Osteoblast (primary cell): ENCODE data around the gene GLT6D1. TPM values are rescaled to one million over a fixed set of nuclear protein-coding genes. Genes with fewer than 3 reads are reported as not detected.

Experiments
- DNase-seq: peaks from one replicate; pipeline ENCODE4 v3.0.0; 2011; ENCODE audit warnings: low spot score, mixed read lengths; ENCODE audit not compliant: insufficient read length; ENCODE audit errors: missing footprints
- H2AFZ ChIP-seq: 2 replicates; pipeline ENCODE4 v1.6.0; 2011; ENCODE audit warnings: mild to moderate bottlenecking, low read length
- H3K27ac ChIP-seq: 2 replicates; pipeline ENCODE4 v1.5.1; 2011; ENCODE audit warnings: mild to moderate bottlenecking, low read depth, low read length, moderate library complexity
- H3K27me3 ChIP-seq: 2 replicates; pipeline ENCODE4 v1.6.0; 2012; ENCODE audit warnings: mild to moderate bottlenecking, control low read depth, inconsistent platforms, low read length, moderate library complexity; ENCODE audit not compliant: insufficient read depth
- H3K36me3 ChIP-seq: 2 replicates; pipeline ENCODE4 v1.5.1; 2011; ENCODE audit warnings: mild to moderate bottlenecking, low read length, control low read depth, moderate library complexity; ENCODE audit not compliant: insufficient read depth
- H3K4me1 ChIP-seq: 2 replicates; pipeline ENCODE4 v1.5.1; 2011; ENCODE audit warnings: mild to moderate bottlenecking, low read length, control low read depth, moderate library complexity; ENCODE audit not compliant: insufficient read depth
- H3K4me2 ChIP-seq: 2 replicates; pipeline ENCODE4 v1.6.0; 2011; ENCODE audit warnings: mild to moderate bottlenecking, low read length; ENCODE audit not compliant: insufficient read depth
- H3K4me3 ChIP-seq: fragments of 200-600 bp; sonication (generic); 3 replicates; pipeline ENCODE4 v1.5.1; 2012; ENCODE audit warnings: mild to moderate bottlenecking, low read length, inconsistent platforms; ENCODE audit not compliant: insufficient read depth
- H3K79me2 ChIP-seq: 2 replicates; pipeline ENCODE4 v1.6.0; 2012; ENCODE audit warnings: mild to moderate bottlenecking, low read length, control low read depth, inconsistent platforms; ENCODE audit not compliant: insufficient read depth
- H3K9me3 ChIP-seq: 2 replicates; pipeline ENCODE4 v1.5.1; 2011; ENCODE audit warnings: low read depth, low read length, control low read depth
- H4K20me1 ChIP-seq: 2 replicates; pipeline ENCODE4 v1.6.0; 2012; ENCODE audit warnings: mild to moderate bottlenecking, low read length, control low read depth; ENCODE audit not compliant: insufficient read depth
- CTCF ChIP-seq: IDR thresholded peaks from 2 replicates; pipeline ENCODE4 v1.5.1; 2011; ENCODE audit warnings: mild to moderate bottlenecking, low read depth, low read length, moderate library complexity; ENCODE audit errors: extremely low read depth
- total RNA-seq: library from RNA; depleted of rRNA; stranded (reverse); fragments of >200 nt; gene quantifications from 2 replicates; pipeline ENCODE4 v1.2.3, GENCODE V29; 2012

Gene GLT6D1
- total RNA-seq, 1 donor: not detected

DNA sequence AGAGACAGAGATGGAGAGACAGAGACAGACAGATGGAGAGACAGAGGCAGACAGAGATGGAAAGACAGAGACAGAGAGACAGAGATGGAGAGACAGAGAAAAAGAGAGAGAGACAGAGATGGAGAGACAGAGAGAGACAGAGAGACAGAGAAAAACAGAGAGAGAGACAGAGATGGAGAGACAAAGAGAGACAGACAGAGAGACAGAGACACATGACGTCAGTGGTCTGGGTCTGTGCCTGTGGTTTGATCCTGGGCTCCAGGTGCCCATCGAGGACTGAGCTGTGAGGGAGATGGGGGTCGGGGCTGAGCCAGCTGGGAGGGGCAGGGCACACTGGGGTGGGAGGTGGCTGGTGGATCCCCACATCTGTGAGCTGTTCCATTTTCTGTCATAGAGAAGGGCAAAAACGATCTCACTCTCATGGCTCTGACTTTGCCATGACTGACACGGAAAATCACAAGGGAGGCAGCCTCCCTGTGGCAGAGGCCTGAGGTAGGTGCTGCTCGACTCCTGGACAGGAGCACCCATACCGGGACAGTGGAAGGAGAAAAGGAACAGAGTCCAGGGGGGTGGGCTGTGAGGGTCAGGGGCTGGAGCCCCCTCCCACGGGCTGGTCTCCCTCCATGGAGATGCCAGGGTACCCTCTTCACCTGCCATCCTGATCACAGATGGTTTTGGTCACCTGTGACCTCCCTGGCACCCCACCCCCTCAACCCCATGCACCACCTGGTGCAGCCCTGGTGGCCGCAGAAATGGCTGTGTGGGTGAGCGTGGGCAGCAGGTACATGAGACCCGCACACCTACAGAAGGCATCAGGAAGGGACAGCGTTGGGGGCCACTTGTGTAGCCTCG, 28.8 kb downstream of the GLT6D1 start:
- H3K9me3 ChIP-seq: no peaks in the 10 kb centered on the region
- TF ChIP-seq CTCF: no peak
- no peaks in the 10 kb centered on the region for H3K36me3 ChIP-seq
- H3K79me2 ChIP-seq: no peaks in the 10 kb centered on the region
- peak; percentile 84 for DNase-seq
- peaks cover 2% of the 10 kb centered on the region for H3K27me3 ChIP-seq
- H4K20me1 ChIP-seq: no peaks in the 10 kb centered on the region
- H2AFZ ChIP-seq: no peak overlapping the region
- H3K27ac ChIP-seq: no peak overlapping the region
- no peaks in the 10 kb centered on the region for H3K4me1 ChIP-seq
- H3K4me2 ChIP-seq: no peak overlapping the region
- H3K4me3 ChIP-seq: no peak overlapping the region

- no peaks in the 10 kb centered on the region for H3K36me3 ChIP-seq
- H2AFZ ChIP-seq: no peak overlapping the region
- no peaks in the 10 kb centered on the region for H3K4me1 ChIP-seq
- TF ChIP-seq CTCF: no peak
- peaks cover 2% of the 10 kb centered on the region for H3K27me3 ChIP-seq
- no peak overlapping the region for H3K4me2 ChIP-seq
- no peak overlapping the region for H3K4me3 ChIP-seq
- no peaks in the 10 kb centered on the region for H3K79me2 ChIP-seq
- DNase-seq: peak; percentile 71
- no peaks in the 10 kb centered on the region for H4K20me1 ChIP-seq
- no peaks in the 10 kb centered on the region for H3K9me3 ChIP-seq
- no peak overlapping the region for H3K27ac ChIP-seq
Observed at GRCh38 chr9:135609366-135609955, 29.9 kb downstream of the GLT6D1 start.

- Histone ChIP-seq H3K79me2 (no peaks in the 10 kb centered on the region), H3K4me3 (no peak overlapping the region), H3K4me1 (no peaks in the 10 kb centered on the region), H4K20me1 (no peaks in the 10 kb centered on the region), H3K27me3 (peaks cover 2% of the 10 kb centered on the region), H3K4me2 (no peak overlapping the region), H3K9me3 (no peaks in the 10 kb centered on the region), H2AFZ (no peak overlapping the region), H3K27ac (no peak overlapping the region), H3K36me3 (no peaks in the 10 kb centered on the region)
- DNase-seq: peak; percentile 55
- TF ChIP-seq CTCF: no peak
Observed at GRCh38 chr9:135608999-135609317, 30.4 kb downstream of the GLT6D1 start.

GRCh38 chr9:135608294-135608998, 30.9 kb downstream of the GLT6D1 start:
- no peak for TF ChIP-seq CTCF
- no peak overlapping the region for H3K4me3 ChIP-seq
- H3K4me1 ChIP-seq: no peaks in the 10 kb centered on the region
- no peak overlapping the region for H3K27ac ChIP-seq
- no peak overlapping the region for H2AFZ ChIP-seq
- H3K9me3 ChIP-seq: no peaks in the 10 kb centered on the region
- H4K20me1 ChIP-seq: no peaks in the 10 kb centered on the region
- H3K79me2 ChIP-seq: no peaks in the 10 kb centered on the region
- DNase-seq: peak; percentile 30
- H3K27me3 ChIP-seq: peaks cover 2% of the 10 kb centered on the region
- no peaks in the 10 kb centered on the region for H3K36me3 ChIP-seq
- H3K4me2 ChIP-seq: no peak overlapping the region
